NOMO-1 treated with DMSO at 0.1 percent for 48 hours (cell line): ENCODE results near the gene TRAPPC1.

ENCODE experiments used
- DNase-seq: peaks from one replicate; lab custom pipeline; 2025; ENCODE audit not compliant: unreplicated experiment; lab: John Stamatoyannopoulos, UW

Gene TRAPPC1

DNA sequence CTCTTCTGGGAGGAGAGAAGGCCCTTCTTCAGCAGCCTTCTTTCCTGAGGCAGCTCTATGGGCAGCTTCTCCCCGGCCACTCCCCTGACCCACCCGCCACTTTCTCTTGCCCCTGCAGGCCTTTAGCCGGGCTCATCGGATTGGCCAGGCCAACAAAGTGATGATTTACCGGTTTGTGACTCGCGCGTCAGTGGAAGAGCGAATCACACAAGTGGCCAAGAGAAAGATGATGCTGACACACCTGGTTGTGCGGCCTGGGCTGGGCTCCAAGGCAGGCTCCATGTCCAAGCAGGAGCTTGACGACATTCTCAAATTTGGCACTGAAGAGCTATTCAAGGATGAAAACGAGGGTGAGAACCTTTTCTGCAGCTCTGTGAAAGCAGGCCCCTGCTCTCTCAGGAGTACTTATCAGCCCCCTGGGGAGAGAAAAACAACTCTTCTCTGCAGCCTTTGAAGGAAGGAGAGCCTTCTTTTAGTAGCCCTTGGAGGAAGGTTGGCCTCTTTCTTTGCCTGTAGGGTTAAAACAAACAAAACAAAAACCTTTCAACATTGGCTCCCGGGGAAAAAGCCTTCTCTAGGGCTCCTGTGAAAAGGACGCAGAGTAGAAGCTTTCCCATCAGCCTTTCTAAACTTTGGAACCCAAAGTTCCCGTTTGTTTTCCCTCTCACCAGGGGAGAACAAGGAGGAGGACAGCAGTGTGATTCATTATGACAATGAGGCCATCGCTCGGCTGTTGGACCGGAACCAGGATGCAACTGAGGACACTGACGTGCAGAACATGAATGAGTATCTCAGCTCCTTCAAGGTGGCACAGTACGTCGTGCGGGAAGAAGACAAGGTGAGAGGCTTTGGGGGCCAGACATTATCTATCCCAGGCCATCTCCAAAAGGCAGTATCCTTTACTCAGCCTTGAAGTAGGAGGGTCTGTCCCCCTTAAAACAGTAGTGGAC lies 28.3 kb downstream of the TRAPPC1 start:
- DNase-seq: no peak

DNA sequence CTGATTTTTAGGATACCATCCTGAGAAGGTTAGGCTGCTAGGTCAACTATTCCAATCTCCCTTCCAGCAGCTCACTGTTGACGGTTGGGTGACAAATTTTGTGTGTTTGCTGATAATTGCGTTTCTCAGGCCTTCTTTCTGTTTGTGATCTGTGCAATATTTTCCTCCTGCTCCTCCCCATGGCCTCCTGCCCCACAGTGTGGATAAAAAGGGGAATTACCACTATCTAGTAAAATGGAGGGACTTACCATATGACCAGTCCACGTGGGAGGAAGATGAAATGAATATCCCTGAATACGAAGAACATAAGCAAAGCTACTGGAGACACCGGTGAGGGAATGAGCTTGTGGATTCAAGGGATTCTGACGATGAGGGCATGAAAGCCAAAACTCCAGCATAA lies 34.0 kb downstream of the TRAPPC1 start:
- no peak for DNase-seq

DNA sequence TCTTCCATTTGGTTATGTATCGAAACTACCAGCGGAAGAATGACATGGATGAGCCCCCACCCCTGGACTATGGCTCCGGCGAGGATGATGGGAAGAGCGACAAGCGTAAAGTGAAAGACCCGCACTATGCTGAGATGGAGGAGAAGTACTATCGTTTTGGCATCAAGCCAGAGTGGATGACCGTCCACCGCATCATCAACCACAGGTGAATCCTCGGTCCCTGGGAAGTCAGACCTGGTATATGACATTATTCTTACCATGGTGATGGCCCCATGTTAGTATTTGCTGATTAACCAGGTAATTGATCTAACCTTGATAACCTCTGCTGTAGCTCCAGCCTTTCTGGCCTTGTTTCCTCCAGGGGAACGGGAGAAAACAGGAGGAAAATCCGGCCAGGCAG lies 34.7 kb downstream of the TRAPPC1 start:
- DNase-seq: no peak

DNA sequence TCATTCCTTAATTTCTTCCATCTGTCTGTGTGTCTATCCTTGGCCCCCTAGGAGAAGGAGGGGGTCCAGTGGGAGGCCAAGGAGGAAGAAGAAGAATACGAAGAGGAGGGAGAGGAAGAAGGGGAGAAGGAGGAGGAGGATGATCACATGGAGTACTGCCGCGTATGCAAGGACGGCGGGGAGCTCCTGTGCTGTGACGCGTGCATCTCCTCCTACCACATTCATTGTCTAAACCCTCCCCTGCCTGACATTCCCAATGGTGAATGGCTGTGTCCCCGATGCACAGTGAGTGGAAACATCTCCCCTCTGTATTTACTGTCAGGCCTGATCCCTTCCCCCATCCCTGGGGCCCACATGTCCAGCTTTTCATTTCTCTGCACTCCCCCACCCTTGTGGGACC lies 36.9 kb downstream of the TRAPPC1 start:
- DNase-seq: no peak

DNA sequence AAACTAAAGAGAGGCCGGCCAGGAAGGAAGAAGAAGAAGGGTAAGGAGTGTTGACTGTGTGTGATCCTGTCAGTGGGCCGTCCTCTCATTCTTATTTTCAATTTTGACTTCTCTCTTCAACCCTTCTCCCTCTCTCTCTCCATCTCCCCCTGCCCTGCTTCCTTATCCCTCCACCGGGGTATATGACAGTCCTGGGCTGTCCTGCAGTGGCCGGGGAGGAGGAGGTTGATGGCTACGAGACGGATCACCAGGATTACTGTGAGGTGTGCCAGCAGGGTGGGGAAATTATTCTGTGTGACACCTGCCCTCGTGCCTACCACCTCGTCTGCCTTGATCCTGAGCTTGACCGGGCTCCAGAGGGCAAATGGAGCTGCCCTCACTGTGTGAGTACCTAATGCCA lies 37.5 kb downstream of the TRAPPC1 start:
- DNase-seq: no peak

DNA sequence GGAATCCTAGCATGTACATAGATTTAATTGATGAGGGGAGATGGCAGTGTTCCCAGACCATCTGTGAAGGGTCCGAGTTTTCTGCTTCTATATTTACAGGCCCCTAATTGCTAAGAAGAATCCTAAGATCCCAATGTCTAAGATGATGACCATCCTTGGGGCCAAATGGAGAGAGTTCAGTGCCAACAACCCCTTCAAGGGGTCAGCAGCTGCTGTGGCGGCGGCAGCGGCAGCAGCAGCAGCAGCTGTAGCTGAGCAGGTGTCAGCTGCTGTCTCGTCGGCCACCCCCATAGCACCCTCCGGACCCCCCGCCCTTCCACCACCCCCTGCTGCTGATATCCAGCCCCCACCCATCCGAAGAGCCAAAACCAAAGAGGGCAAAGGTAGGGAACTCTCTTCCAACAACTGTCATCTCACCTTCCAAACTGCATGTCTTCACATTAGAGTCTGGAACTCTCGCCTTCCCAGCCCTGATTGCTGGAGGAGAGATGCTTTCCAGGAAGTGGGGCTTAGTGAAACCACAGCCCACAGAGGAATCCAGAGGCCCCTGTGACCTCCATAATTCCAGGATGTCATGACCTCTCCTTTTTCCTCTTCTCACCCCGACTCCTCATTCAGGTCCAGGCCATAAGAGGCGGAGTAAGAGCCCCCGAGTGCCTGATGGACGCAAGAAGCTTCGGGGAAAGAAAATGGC lies 38.4 kb downstream of the TRAPPC1 start:
- DNase-seq: no peak

DNA sequence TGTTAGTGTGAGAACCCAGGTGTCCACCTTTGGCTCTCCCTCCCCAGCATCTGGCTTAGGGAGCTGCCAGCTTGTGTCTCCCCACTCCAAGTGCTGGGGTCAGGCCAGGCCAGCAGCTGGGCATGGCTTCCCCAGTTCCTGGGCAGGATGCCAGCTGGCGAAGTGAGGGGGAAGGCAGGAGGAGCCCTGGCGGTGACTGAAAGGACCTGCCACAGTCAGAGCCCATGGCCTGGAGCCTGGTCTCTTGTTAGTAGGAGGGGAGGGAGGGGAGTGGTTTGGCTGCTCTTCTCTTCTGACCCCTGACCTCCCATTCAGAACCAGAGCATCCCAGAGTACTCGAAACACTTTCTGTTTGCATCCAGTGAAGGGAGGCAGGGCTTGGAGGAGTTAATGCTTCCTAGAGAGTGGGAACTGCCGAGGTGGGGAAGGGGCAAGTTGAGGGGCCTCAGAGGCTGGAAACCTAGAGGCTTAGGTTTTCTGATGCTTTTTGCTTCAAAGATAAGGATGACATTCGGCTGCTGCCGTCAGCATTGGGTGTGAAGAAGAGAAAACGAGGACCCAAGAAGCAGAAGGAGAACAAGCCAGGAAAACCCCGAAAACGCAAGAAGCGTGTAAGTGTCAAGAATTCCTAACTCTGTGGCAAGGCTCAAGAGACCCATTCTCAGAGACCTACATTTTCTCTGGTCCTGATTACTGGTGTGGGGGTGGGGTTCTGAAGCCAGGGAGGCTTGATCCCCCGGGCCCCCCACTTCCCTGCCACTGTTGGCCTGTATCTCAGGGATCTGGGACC lies 42.4 kb downstream of the TRAPPC1 start:
- DNase-seq: no peak

DNA sequence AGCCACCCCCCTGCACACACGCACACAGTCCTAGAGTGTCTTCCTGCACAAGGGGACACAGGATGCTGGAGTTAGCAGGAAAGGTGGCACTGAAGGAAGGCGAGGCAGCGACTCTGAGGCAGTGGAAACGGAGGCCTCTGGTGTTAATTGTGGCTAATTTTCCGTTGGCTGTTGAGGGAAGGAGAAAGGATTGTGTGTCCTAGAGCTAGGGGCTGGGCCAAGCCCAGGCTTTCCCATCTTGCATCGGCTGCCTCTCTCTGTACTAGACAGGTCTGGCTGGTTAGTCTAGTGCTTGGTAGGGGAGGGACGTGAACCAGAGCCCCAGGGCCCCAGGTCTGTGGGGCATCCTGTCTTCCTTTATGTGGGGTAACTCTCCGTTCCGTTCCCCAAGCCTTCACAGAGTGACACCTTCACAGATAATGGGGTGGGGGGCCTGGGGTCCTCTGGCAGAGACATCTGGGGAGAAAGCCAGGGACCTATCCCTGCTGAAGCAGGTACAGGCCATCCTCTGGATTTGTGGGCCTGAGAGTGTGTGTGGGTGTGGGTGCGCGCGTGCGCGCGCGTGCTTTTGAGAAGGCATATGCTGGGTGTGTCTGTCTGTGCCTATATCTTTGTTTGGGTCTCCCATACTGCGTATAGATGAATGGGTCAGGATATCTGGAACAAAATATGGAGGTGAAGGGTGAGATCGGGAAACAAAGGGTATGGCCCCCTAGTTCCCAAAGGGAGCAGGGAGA lies 43.4 kb downstream of the TRAPPC1 start, which contains the start of gene CHD3:
Gene CHD3, plus strand, starts transcription at position 606 of the 737 bp plus-strand sequence. CDS start 212 bp downstream, outside the sequence.
- no peak for DNase-seq

DNA sequence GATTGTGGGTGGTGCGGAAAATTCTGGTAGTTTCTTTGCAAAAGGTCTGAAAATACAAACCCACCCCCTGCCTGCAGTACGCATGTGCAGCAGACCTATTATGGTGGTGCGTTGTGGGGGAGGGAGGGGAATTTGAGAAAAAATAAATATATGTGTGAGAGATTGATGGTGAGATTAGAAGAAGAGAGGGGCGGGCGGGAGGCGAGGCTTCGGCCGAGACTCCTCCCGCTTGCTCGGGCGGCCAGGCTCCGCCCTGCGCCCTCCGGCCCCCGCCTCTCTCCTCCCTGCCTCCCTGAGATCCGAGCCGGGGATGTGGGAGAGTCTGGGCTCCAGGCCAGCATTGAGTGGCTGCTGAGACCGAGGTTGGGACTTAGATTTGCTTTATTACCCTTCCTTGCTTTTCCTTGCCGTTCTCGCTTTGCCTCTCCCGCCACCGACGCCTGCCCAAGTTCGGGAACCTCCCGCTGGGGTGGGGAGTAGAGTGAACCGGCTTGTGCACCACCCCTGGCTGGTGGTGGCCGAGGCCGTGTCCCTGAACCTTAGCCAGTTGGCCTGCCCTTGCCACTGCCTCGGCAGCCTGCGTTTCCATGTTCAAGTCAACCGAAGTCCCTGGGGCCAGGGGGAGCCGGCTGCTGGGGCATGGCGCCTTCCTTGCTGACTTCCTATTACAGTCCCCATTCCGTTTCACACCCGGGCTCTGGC lies 44.1 kb downstream of the TRAPPC1 start:
- DNase-seq: peak; percentile 97

DNA sequence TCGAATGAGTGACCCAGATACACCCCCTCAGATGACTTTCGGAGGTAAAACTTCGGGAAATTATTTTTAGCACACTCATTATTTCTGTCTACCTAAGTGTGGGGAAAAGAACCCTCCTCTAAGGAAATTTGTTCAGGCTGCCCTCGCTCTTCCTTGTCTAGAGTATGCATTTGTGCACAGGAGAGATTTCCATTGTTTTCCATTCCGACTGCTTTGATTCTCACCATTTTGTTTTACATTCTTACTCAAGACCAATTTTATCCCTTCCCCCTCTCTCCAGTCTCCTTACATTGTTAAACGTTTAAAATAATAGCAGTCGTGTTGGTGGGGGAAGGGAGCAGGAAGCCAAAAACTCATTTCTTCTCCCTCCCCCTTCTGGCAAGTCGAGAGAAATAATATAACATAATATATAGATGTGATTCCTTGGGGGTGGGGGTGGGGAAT lies 44.7 kb downstream of the TRAPPC1 start:
- DNase-seq: peak; percentile 97

DNA sequence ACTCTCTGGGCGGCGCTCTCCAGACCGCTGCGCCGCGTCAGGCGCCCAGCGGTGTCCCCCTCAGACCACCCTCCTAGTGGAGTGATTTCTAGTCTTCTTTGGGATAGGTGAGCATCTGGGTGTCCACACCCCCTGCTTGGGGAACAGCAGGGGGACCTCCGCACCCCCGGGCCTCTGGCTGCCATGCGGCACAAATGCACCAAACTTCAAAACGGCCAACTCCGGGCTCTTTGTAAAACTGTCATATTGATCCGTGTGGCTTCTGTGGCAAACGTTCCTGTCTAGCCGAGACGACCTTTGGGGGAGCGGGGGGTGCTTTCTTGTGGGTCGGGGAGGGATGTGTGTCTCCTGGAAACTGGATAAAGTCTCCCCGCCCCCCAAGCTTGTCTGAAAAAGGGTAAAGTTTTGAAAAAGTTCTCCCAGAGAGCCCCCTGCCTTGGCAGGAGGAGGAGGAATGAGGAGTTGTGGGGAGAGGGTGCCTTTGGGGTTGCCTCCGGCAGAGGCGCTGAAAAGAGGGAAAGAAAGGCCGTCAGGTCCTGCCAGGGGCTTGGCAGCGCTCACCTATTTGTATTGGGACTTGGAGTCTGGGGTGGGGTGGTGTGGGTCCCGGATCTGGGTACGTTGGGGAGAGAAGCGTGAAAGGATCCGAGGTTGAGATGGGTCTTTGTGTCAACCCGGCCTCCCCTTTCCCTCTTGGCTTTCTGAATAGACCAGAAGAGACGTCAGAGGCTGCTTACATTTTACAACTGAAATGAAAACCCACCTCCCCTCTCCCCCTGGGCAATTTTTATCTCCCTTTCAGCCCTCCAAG lies 45.3 kb downstream of the TRAPPC1 start:
- DNase-seq: peak; percentile 34

DNA sequence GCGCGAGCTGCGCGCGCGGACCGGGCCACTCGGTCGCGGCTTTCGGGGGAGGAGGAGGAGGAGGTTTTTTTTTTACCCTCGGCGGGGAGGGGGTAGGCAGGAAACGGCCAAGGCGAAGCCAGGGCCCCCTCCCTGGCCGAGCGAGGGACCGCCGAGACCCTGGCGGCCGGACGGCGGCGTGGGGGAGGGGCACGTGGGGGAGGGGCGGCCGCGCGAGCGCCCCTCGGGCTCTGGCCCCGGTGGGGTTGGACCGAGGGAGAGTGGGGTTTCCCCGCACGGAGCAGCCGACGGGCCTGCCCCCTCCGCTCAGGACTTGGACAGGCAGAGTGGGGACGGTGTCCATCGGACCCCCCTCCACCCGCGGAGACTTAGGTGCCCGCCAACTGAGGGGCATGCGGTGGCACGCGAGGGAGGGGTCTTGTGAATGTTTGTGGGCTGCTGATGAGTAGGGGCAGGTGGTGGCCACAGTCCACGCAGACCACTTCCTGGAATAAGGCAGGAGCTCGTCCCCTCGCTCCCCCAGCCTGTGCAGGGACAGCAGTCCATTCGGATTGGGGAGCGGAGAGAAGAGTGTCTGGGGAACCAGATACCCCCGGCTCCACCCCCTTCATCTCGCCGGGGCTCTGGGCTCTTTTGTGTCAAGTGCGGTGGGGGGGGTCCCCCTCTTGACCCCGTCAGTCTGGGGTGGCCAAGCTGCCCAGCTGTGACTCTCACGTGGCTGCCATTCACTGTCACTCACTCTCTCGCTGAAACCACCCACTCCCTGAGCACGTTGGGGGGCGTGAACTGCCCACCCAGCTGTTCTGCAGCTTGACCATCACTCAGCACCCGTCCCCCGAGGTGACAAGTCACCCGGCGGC lies 46.1 kb downstream of the TRAPPC1 start:
- peak; percentile 63 for DNase-seq

DNA sequence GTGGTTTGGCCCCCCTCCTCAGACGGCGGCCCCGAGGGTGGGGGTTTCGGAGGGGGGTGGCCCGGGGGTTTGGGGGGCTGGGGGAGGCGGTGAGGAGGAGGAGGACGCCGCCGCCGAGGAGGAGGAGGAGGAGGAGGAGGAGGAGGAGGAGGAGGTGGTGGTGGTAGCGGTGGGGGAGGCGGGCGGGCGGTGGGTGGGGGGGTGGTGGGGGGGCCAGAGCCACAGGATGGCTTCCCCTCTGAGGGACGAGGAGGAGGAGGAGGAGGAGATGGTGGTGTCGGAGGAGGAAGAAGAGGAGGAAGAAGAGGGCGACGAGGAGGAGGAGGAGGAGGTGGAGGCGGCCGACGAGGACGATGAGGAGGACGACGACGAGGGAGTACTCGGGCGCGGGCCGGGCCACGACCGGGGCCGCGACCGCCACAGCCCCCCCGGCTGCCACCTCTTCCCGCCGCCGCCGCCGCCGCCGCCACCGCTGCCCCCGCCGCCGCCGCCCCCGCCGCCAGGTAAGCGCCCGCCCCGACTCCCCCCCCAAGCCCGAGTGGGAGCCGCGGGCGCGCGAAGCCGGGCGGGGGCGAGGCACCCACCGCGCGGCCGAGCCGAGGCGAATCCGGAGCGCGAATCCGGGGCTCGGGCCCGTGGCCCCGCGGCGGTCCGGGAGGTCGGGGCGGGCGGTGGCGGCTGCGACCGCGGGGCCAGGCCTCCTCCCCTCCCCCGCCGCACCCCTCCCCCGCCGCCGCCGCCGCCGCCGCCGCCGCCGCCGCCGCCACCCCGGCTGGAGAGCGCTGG lies 47.0 kb downstream of the TRAPPC1 start:
- DNase-seq: no peak

DNA sequence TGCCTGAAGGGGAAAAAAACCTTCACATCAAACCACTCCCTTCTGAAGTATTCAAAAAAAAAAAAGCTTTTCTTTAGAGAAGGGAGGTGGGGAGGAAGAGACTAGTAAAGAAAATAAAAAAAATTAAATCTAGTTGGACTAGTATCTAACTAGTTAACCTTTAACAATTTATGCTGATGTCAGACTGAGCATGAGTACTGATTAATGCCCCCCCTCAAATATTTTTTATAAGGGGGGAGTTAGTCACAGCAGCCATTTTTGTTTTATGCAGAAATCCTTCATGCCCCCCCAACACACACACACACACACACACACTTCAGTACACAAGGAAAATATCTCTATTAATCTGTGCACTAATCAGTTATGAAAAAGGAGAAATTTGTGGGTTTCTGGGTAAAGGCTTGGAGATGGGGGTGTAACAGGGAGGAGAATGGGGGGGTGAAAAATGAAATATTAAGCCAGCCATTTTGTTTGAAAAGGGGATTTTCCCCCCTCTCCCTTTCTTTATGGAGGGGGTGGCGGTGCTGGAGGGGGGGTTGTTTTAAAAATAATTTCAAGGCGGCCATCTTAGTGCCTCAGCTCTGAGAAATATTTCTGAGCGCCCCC lies 47.9 kb downstream of the TRAPPC1 start:
- no peak for DNase-seq

DNA sequence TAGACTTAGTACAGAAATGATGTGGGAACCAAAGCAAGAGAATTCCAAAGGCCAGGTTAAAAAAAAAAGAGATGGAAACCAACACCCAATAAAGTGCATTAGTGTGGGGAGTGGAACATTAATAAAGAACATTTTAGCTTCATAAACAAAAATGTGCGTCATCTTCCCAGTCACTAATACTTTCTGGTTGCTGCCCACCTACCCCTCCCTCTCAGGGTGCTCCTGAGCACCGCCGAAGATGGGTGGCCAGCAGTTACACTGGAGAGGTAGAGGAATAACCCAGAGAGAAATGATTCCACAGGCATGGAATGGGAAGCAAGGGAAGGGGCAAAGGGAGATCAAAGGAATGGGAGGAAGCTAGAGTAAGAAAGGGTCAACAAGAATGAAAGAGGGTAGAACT lies 49.1 kb downstream of the TRAPPC1 start:
- no peak for DNase-seq

DNA sequence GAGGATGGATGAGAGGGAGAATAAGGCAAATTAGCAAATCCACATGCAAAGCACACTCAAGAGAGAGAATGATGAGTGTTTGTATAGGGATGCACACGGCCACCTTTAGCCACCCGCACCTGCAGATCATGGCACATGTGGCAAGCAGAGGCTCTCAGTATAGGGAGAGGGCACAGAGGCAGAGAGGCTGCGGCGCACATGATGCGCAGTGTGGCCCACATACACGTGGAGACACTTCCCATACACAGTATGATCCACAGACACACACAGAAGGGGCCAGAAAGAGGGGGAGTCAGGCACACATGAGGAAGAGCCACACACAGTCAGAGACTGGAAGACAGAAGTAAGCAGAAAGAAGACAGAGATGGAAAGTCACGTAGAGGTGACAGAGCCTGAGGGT lies 49.7 kb downstream of the TRAPPC1 start:
- DNase-seq: no peak
